SU-DHL-6 (cell line): ENCODE measurements around the gene ITPK1.

Experiments used
- H2AFZ ChIP-seq: fragments of 200-600 bp; sonication (generic); 2 replicates; pipeline ENCODE4 v1.6.1; 2014; ENCODE audit warnings: low read depth, mild to moderate bottlenecking, moderate library complexity, mixed read lengths, antibody characterized with exemption, low read length; ENCODE audit not compliant: severe bottlenecking
- H3F3A ChIP-seq: fragments of 200-600 bp; shearing (Covaris generic); 2 replicates; pipeline ENCODE4 v1.6.0; 2016; ENCODE audit warnings: antibody characterized with exemption, mild to moderate bottlenecking; ENCODE audit not compliant: insufficient read depth
- H3K27ac ChIP-seq: fragments of 200-600 bp; sonication (generic); 2 replicates; pipeline ENCODE4 v1.5.1; 2016; ENCODE audit warnings: low read depth, mild to moderate bottlenecking, low read length, moderate library complexity, mixed read lengths
- H3K27me3 ChIP-seq: fragments of 200-600 bp; sonication (generic), shearing (Covaris generic); 2 replicates; pipeline ENCODE4 v1.6.0; 2014; ENCODE audit warnings: mild to moderate bottlenecking, low read length
- H3K36me3 ChIP-seq: fragments of 200-600 bp; sonication (generic); 2 replicates; pipeline ENCODE4 v1.6.1; 2014; ENCODE audit warnings: mild to moderate bottlenecking, low read length, mixed read lengths
- H3K4me2 ChIP-seq: fragments of 300-600, 200-600 bp; shearing (Covaris generic), sonication (generic); 2 replicates; pipeline ENCODE4 v1.6.0; 2014; ENCODE audit warnings: low read length, low read depth, mild to moderate bottlenecking; ENCODE audit not compliant: poor library complexity, severe bottlenecking
- H3K4me3 ChIP-seq: fragments of 200-600 bp; sonication (generic); 2 replicates; pipeline ENCODE4 v1.5.1; 2014; ENCODE audit warnings: antibody characterized with exemption, low read length, mild to moderate bottlenecking, mixed read lengths; ENCODE audit not compliant: insufficient read depth, poor library complexity, severe bottlenecking
- H3K79me2 ChIP-seq: fragments of 200-600 bp; sonication (generic); 2 replicates; pipeline ENCODE4 v1.6.1; 2014; ENCODE audit warnings: mild to moderate bottlenecking, low read length, moderate library complexity; ENCODE audit not compliant: insufficient read depth
- H3K9ac ChIP-seq: fragments of 200-600 bp; sonication (generic); 2 replicates; pipeline ENCODE4 v1.7.0; 2014; ENCODE audit warnings: mild to moderate bottlenecking, low read length
- H3K9me2 ChIP-seq: fragments of 200-600 bp; sonication (generic); replicated peaks from 2 replicates; pipeline ENCODE4 v1.6.1; 2014; ENCODE audit warnings: low read length; ENCODE audit not compliant: insufficient read depth
- H3K9me3 ChIP-seq: fragments of 200-600 bp; sonication (generic); 2 replicates; pipeline ENCODE4 v1.6.1; 2014; ENCODE audit warnings: low read length, mixed read lengths; ENCODE audit not compliant: insufficient read depth
- H4K20me1 ChIP-seq: fragments of 200-600 bp; sonication (generic); 2 replicates; pipeline ENCODE4 v1.6.1; 2014; ENCODE audit warnings: low read depth, mild to moderate bottlenecking, antibody characterized with exemption, low read length, moderate library complexity, mixed read lengths
- EZH2phosphoT487 ChIP-seq: fragments of 200-600 bp; sonication (generic), shearing (Covaris generic); conservative IDR thresholded peaks from 2 replicates; pipeline ENCODE4 v1.6.1; 2018; ENCODE audit warnings: mild to moderate bottlenecking, antibody characterized with exemption, low read length, moderate library complexity, mixed read lengths
- TF ChIP-seq, protein P1 (sequence below): fragments of 200-600 bp; sonication (generic); IDR thresholded peaks from one replicate; pipeline ENCODE4 v1.5.1; 2017; ENCODE audit warnings: antibody characterized with exemption, mild to moderate bottlenecking, low read length, moderate library complexity; ENCODE audit not compliant: insufficient read depth, poor library complexity, severe bottlenecking

The ITPK1 gene

DNA sequence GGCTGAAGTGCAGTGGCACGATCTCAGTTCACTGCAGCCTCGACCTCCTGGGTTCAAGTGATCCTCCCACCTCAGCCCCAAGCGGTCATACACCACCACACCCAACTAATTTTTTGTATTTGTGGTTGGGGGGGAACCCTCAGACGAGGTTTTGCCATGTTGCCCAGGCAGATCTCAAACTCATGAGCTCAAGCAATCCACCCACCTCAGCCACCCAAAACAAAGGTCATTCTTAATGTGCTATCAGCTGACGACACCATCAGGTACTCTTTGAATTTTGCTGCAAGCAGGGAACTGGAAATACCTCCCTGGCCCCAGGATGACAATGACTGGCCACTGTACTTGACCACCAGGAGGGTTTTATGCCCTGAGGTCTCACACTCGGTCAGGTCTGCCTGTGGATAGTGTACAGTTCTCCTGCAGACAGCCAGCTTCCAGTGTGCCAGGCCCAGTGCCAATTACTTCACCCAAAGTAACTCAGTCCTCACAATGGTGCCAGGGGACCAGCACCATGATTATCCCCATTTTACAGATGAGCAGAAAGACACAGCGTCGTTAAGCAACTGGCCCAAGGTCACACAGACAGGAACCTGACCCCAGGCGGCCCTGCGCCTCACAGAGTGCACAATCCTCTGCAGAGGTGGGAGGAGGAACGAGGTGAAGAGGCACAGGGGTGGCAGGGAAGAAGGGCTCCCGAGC lies 42.9 kb downstream of the ITPK1 start:
- Histone ChIP-seq H3K4me3 (no peak overlapping the region), H3F3A (no peaks in the 10 kb centered on the region), H2AFZ (no peak overlapping the region), H3K9me3 (no peaks in the 10 kb centered on the region), H3K4me2 (no peak overlapping the region), H3K27ac (no peak overlapping the region), H3K9me2 (no peaks in the 10 kb centered on the region), H3K27me3 (no peaks in the 10 kb centered on the region), H4K20me1 (no peaks in the 10 kb centered on the region), H3K9ac (no peak overlapping the region), H3K36me3 (no peaks in the 10 kb centered on the region), H3K79me2 (no peaks in the 10 kb centered on the region)
- TF ChIP-seq, protein P1, sequence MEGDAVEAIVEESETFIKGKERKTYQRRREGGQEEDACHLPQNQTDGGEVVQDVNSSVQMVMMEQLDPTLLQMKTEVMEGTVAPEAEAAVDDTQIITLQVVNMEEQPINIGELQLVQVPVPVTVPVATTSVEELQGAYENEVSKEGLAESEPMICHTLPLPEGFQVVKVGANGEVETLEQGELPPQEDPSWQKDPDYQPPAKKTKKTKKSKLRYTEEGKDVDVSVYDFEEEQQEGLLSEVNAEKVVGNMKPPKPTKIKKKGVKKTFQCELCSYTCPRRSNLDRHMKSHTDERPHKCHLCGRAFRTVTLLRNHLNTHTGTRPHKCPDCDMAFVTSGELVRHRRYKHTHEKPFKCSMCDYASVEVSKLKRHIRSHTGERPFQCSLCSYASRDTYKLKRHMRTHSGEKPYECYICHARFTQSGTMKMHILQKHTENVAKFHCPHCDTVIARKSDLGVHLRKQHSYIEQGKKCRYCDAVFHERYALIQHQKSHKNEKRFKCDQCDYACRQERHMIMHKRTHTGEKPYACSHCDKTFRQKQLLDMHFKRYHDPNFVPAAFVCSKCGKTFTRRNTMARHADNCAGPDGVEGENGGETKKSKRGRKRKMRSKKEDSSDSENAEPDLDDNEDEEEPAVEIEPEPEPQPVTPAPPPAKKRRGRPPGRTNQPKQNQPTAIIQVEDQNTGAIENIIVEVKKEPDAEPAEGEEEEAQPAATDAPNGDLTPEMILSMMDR, result no peak
- TF ChIP-seq EZH2phosphoT487, result no peak

DNA sequence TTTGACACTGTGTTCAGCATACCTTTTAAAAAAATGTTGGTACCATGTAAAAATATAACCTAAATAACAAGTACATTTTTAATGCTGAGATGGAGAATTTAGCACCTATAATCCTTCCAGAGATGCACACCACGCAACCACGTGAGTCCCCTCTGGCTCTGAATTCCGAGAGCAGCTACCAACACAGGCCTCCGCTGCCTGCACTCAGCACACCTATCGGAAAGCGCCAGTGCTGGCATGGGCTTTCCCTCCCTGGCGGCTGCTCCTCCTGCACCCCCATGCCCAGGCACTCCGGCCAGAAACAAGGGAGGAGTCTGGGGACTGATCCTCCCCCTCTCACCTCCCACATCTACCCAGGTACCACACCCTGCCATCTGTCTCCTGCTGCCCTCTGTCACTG lies 47.0 kb downstream of the ITPK1 start:
- H3K36me3 ChIP-seq, result no peaks in the 10 kb centered on the region
- no peaks in the 10 kb centered on the region for H3K9me2 ChIP-seq
- no peak overlapping the region for H3K4me3 ChIP-seq
- H4K20me1 ChIP-seq, result no peaks in the 10 kb centered on the region
- no peak overlapping the region for H3K9ac ChIP-seq
- H3K4me2 ChIP-seq, result no peak overlapping the region
- H3F3A ChIP-seq, result no peaks in the 10 kb centered on the region
- TF ChIP-seq EZH2phosphoT487, result no peak
- TF ChIP-seq, protein P1, result no peak
- no peak overlapping the region for H2AFZ ChIP-seq
- no peaks in the 10 kb centered on the region for H3K79me2 ChIP-seq
- H3K27ac ChIP-seq, result no peak overlapping the region
- H3K27me3 ChIP-seq, result no peaks in the 10 kb centered on the region
- no peaks in the 10 kb centered on the region for H3K9me3 ChIP-seq

DNA sequence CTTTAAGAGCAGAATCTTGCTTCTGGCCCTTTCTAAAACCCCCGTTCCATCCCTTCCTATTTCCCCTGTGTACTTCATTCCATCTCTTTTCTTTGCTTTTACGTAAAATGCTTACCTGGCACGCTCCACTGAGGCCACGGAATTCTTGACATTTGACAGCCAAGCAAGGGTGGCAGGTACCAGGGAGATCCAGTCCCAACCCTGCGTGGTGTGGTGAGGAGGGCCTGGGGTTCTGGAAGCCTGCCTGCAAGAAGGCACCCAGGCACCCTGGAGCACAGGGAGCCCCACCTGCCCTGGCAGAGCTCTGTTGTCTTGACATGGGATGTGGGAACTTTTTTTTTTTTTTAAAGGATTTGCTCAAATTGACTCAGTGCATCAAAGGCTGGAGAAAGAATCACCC lies 48.6 kb downstream of the ITPK1 start:
- Histone ChIP-seq H3K9me2 (no peaks in the 10 kb centered on the region), H3F3A (no peaks in the 10 kb centered on the region), H3K9ac (no peak overlapping the region), H3K27me3 (no peaks in the 10 kb centered on the region), H3K4me2 (no peak overlapping the region), H3K4me3 (no peak overlapping the region), H3K36me3 (no peaks in the 10 kb centered on the region), H3K9me3 (no peaks in the 10 kb centered on the region), H3K27ac (no peak overlapping the region), H2AFZ (no peak overlapping the region), H3K79me2 (no peaks in the 10 kb centered on the region), H4K20me1 (no peaks in the 10 kb centered on the region)
- no peak for TF ChIP-seq EZH2phosphoT487
- TF ChIP-seq, protein P1, result no peak
